Omental fat pad (tissue), 4 donors: Measurements from ENCODE around the gene SDF2L1. TPM values are rescaled to one million over a fixed set of nuclear protein-coding genes. Genes with fewer than 3 reads are reported as not detected.

Experiments used
- ATAC-seq: fragments of 150-250 bp; one replicate; pipeline ENCODE4 v1.9.1; 2016; ENCODE audit warnings: mild to moderate bottlenecking, moderate library complexity; ENCODE audit not compliant: low FRiP score
- DNase-seq: peaks from one replicate; pipeline ENCODE4 v3.0.0-alpha.2; 2019; ENCODE audit warnings: low spot score
- CTCF ChIP-seq, 3 donors: fragments of 450-650 bp; IDR thresholded peaks; one replicate each; pipeline ENCODE4 v1.5.1; 2016 to 2017; ENCODE audit warnings: antibody characterized with exemption in 3 of 3, mild to moderate bottlenecking in 3 of 3, moderate library complexity in 2 of 3
- small RNA-seq: library from RNA; depleted of rRNA; stranded (forward); fragments of <200 nt; gene quantifications from one replicate; pipeline ENCODE3, GENCODE V24; 2016
- total RNA-seq, 4 donors: library from RNA; depleted of rRNA; stranded (reverse); fragments of >200 nt; gene quantifications; one replicate each; pipeline ENCODE4 v1.1.0, GENCODE V29; 2016

Gene SDF2L1
- total RNA-seq, 4 donors from 2014 or later: 16.3 to 49.4 (median 34.0) TPM

- ATAC-seq: no peak
- no peak for DNase-seq
- TF ChIP-seq CTCF (IDR thresholded peaks at IDR 0.05): no peak
These were observed 51.4 kb downstream of the SDF2L1 start for GRCh38 chr22:21693333-21693998.

Small RNA genes lying within 50 kb of the gene (small RNA-seq; reads per million reads assigned to genes)
- 0.77 reads per million for gene MIR301B

Other genes starting within 250 kb of the SDF2L1 start
- gene HIC2, start 224.9 kb upstream of the SDF2L1 start, total RNA-seq: 1 to 10 TPM; 4.4 to 9.2 (median 5.6) TPM
- gene TMEM191C, start 174.9 kb upstream of the SDF2L1 start, total RNA-seq: 1 to 10 TPM in 2 of 4 donors, under 1 TPM in 2; 0.31 to 3.8 (median 0.87) TPM
- under 1 TPM in 1 of 4 donors, not detected in 3; 0.31 TPM for gene RIMBP3C, start 90.8 kb upstream of the SDF2L1 start, total RNA-seq
- 10 to 100 TPM; 38.9 to 49.7 (median 44.0) TPM for gene UBE2L3, start 74.6 kb upstream of the SDF2L1 start, total RNA-seq
- gene YDJC, start 12.3 kb upstream of the SDF2L1 start, total RNA-seq: 10 to 100 TPM; 14.3 to 33.3 (median 17.1) TPM
- under 1 TPM in 3 of 4 donors, not detected in 1; 0.31 to 0.46 (median 0.36) TPM for gene CCDC116, start 9.5 kb upstream of the SDF2L1 start, total RNA-seq
- 10 to 100 TPM; 22.8 to 33.6 (median 28.0) TPM for gene PPIL2, start 23.7 kb downstream of the SDF2L1 start, total RNA-seq
- 1 to 10 TPM; 2.0 to 5.4 (median 3.7) TPM for gene YPEL1, start 93.5 kb downstream of the SDF2L1 start, total RNA-seq
- gene MAPK1, start 225.3 kb downstream of the SDF2L1 start, total RNA-seq: 10 to 100 TPM; 29.0 to 46.8 (median 35.1) TPM